Prostate gland (tissue), 2 donors: Measurements from ENCODE around the gene CPM. TPM values are rescaled to one million over a fixed set of nuclear protein-coding genes. Genes with fewer than 3 reads are reported as not detected.
"Not testable (repeated sequence)": the region's sequence is repeated elsewhere in the genome, so short reads cannot be mapped to it uniquely, and the experiment has no call there.

Experiments used
- DNase-seq: peaks from one replicate; pipeline ENCODE4 v3.0.0-alpha.2; 2019; ENCODE audit warnings: low spot score
- H3K27ac ChIP-seq, 2 donors: fragments of 200-600 bp; sonication (generic); 2 replicates each; pipeline ENCODE4 v1.5.1; 2017 to 2019
- H3K27me3 ChIP-seq: fragments of 200-600 bp; sonication (generic); replicated peaks from 2 replicates; pipeline ENCODE4 v1.5.1; 2019; ENCODE audit not compliant: insufficient read depth
- H3K36me3 ChIP-seq, 2 donors: fragments of 200-600 bp; sonication (generic); 1 replicate in 1 of 2; 2 replicates in 1 of 2; pipeline versions ENCODE4 v1.5.1 to v1.8.1; 2017 to 2019
- H3K4me1 ChIP-seq: fragments of 200-600 bp; sonication (generic); replicated peaks from 2 replicates; pipeline ENCODE4 v1.5.1; 2019
- H3K4me3 ChIP-seq, 2 donors: fragments of 200-600 bp; sonication (generic); 2 replicates each; pipeline ENCODE4 v1.5.1; 2017 to 2019
- H3K9me3 ChIP-seq: fragments of 200-600 bp; sonication (generic); 2 replicates; pipeline ENCODE4 v1.5.1; 2017
- CTCF ChIP-seq, 4 experiments: fragments of 200-600 bp in 2 of 4; fragments of 450-650 bp in 2 of 4; sonication (generic) in 2 of 4; IDR thresholded peaks; 1 replicate in 3 of 4; 2 replicates in 1 of 4; pipeline ENCODE4 v1.5.1; 2016 to 2019; ENCODE audit warnings: antibody characterized with exemption in 4 of 4, mild to moderate bottlenecking in 2 of 4, moderate library complexity in 2 of 4
- POLR2A ChIP-seq: fragments of 450-650 bp; IDR thresholded peaks from one replicate; pipeline ENCODE4 v1.6.1; 2016; ENCODE audit warnings: antibody characterized with exemption, mild to moderate bottlenecking
- POLR2AphosphoS5 ChIP-seq: sonication (generic); formaldehyde crosslinking; IDR thresholded peaks from one replicate; pipeline ENCODE4 v1.6.1; 2017; ENCODE audit warnings: antibody characterized with exemption
- WGBS: methylation state at CpG from one replicate; pipeline ENCODE4 v1.1.5; 2018; 5-methylcytosine and 5-hydroxymethylcytosine counted together
- intact Hi-C: fragments of 100-400 bp; cut with DNase I; formaldehyde crosslinking; loops from one replicate; pipeline ENCODE4 v1.14.2; 2022
- total RNA-seq, 2 donors: library from RNA; depleted of rRNA; stranded (reverse); fragments of >200 nt; gene quantifications; one replicate each; pipeline ENCODE4 v1.1.0, GENCODE V29; 2016

CPM gene
- total RNA-seq, 2 donors from 2014 or later = 68.4 TPM

DNA sequence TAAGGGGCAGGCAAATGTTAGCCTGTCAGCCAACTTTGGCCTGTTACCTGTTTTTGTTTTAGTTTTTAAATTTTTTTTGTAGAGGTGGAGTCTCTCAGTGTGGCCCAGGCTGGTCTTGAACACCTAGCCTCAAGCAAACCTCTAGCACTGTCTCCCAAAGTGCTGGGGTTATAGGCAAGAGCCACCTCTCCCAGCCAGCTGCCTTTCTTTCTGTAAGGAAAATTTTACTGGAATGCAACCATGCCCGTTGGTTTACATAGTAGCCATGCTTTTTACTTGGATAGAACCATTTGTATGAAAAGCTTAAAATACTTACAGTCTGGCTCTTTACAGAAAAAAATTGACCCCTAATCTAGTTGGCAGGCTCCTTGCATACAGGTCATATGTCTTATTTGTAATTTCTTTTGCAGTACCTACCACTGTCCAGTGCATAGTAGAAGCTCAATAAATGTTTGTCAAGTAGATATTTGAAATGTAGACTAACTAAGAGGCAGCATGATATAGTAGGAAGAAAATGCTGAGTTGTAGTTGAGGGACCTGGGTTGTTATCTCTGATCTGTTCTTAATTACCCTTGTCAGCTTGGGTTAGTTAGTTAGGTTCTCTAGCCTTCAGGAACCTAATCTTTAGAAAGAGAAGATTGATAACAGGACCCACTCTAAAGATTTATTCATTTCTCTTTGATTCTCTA, 120.3 kb downstream of the CPM start:
- Histone ChIP-seq H3K27me3 (no peaks in the 10 kb centered on the region), H3K9me3 (no peaks in the 10 kb centered on the region), H3K36me3 (no peaks in the 10 kb centered on the region), H3K4me3 (no peak overlapping the region), H3K27ac (no peak overlapping the region), H3K4me1 (peaks cover 8% of the 10 kb centered on the region)
- TF ChIP-seq POLR2A = no peak
- TF ChIP-seq POLR2AphosphoS5 = no peak
- no peak for TF ChIP-seq CTCF (IDR thresholded peaks at IDR 0.05)
- no peak for DNase-seq
- intact Hi-C loops = no loop called here
- 56% methylated on average over 1 of the region's 1 CpG for WGBS

DNA sequence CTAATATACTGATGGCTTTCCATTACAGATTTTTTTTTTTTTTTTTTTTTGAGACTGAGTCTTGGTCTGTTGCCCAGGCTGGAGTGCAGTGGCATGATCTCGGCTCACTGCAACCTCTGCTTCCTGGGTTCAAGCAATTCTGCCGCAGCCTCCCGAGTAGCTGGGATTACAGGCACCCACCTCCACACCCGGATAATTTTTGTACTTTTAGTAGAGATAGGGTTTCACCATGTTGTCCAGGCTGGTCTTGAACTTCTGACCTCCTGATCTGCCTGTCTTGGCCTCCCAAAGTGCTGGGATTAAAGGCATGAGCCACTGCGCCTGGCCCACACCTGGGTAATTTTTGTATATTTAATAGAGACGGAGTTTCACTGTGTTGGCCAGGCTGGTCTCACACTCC, 121.4 kb downstream of the CPM start:
- H3K27me3 ChIP-seq, H3K9me3 ChIP-seq, DNase-seq, H3K4me3 ChIP-seq, H3K4me1 ChIP-seq, intact Hi-C loops, H3K27ac ChIP-seq, H3K36me3 ChIP-seq: not testable (repeated sequence)
- WGBS = 83% methylated on average over 6 of the region's 6 CpGs

DNA sequence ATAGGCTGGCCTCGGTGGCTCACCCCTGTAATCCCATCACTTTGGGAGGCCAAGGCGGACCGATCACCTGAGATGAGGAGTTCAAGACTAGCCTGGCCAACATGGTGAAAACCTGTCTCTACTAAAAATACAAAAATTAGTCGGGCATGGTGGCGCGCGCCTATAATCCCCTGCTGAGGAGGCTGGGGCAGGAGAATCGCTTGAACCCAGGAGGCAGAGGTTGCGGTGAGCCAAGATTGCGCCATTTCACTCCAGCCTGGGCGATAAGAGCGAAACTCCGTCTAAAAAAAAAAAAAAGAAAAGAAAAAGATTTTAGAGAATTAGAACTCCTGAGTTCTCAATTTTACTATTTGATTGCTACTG, 123.0 kb downstream of the CPM start:
- H3K27ac ChIP-seq, H3K27me3 ChIP-seq, H3K36me3 ChIP-seq, H3K4me3 ChIP-seq, intact Hi-C loops, H3K4me1 ChIP-seq, DNase-seq, H3K9me3 ChIP-seq: not testable (repeated sequence)
- 95% methylated on average over 13 of the region's 13 CpGs for WGBS

- H3K4me1 ChIP-seq = peaks cover 8% of the 10 kb centered on the region
These were observed 123.6 kb downstream of the CPM start for GRCh38 chr12:68809190-68810026.

DNA sequence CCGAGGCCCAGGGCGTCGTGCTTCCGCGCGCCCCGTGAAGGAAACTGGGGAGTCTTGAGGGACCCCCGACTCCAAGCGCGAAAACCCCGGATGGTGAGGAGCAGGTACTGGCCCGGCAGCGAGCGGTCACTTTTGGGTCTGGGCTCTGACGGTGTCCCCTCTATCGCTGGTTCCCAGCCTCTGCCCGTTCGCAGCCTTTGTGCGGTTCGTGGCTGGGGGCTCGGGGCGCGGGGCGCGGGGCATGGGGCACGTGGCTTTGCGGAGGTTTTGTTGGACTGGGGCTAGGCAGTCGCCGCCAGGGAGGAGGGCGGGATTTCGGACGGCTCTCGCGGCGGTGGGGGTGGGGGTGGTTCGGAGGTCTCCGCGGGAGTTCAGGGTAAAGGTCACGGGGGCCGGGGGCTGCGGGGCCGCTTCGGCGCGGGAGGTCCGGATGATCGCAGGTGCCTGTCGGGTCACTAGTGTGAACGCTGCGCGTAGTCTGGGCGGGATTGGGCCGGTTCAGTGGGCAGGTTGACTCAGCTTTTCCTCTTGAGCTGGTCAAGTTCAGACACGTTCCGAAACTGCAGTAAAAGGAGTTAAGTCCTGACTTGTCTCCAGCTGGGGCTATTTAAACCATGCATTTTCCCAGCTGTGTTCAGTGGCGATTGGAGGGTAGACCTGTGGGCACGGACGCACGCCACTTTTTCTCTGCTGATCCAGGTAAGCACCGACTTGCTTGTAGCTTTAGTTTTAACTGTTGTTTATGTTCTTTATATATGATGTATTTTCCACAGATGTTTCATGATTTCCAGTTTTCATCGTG, 124.4 kb downstream of the CPM start:
- Histone ChIP-seq H3K27me3 (no peaks in the 10 kb centered on the region), H3K4me3 (peak overlapping the region; percentile 84 to 99), H3K27ac (peak overlapping the region; percentile 98 to 99), H3K4me1 (peaks cover 8% of the 10 kb centered on the region), H3K36me3 (no peaks in the 10 kb centered on the region), H3K9me3 (no peaks in the 10 kb centered on the region)
- peak; percentile 93 for DNase-seq
- intact Hi-C loops = loop anchor here (2.0 kb wide), 1 partner anchor 62 kb away; the partner anchor contains the start of gene SLC35E3
- WGBS = under 1% methylated on average over 48 of the region's 61 CpGs
- TF ChIP-seq CTCF (IDR thresholded peaks at IDR 0.05) = peak in 1 of 4 experiments; percentile 8
- TF ChIP-seq POLR2AphosphoS5 = peak; percentile 88
- peak; percentile 77 for TF ChIP-seq POLR2A

More at GRCh38 chr12:68809190-68810026, 123.6 kb downstream of the CPM start:
- no peak for DNase-seq
- peak overlapping the region; percentile 84 to 99 for H3K4me3 ChIP-seq
- H3K36me3 ChIP-seq = no peaks in the 10 kb centered on the region
- no peaks in the 10 kb centered on the region for H3K27me3 ChIP-seq
- H3K27ac ChIP-seq = peak overlapping the region; percentile 98 to 99
- no peaks in the 10 kb centered on the region for H3K9me3 ChIP-seq
- no peak for TF ChIP-seq CTCF (IDR thresholded peaks at IDR 0.05)
- no peak for TF ChIP-seq POLR2A
- TF ChIP-seq POLR2AphosphoS5 = no peak
- intact Hi-C loops = loop anchor here (2.0 kb wide), 1 partner anchor 63 kb away; the partner anchor contains the start of gene SLC35E3
- WGBS = 74% methylated on average over 12 of the region's 12 CpGs
